ENCODE results near the gene SLC35G6.
A peak's percentile ranks its signal among the peaks of the same experiment; 100 is the strongest.
"Not testable (repeated sequence)": the region's sequence is repeated elsewhere in the genome, so short reads cannot be mapped to it uniquely, and the experiment has no call there.

SLC35G6 gene

GRCh38 chr17:7460850-7461660 is 20.2 kb upstream of the SLC35G6 start:
- DNase-seq (ENCODE audit: low spot score), result no peak

GRCh38 chr17:7462474-7463371 is 18.5 kb upstream of the SLC35G6 start:
- DNase-seq (ENCODE audit: low spot score), result no peak

GRCh38 chr17:7463372-7463846 is 17.8 kb upstream of the SLC35G6 start:
- DNase-seq (ENCODE audit: low spot score), result no peak

- no peak for DNase-seq (ENCODE audit: low spot score)
Observed at GRCh38 chr17:7464081-7464480, 17.2 kb upstream of the SLC35G6 start.

- DNase-seq (ENCODE audit: low spot score), result no peak
Observed at GRCh38 chr17:7465597-7466275, 15.5 kb upstream of the SLC35G6 start.

- no peak for DNase-seq (ENCODE audit: low spot score)
Observed at GRCh38 chr17:7466318-7466638, 15.0 kb upstream of the SLC35G6 start.

- DNase-seq (ENCODE audit: low spot score), result no peak
Observed at GRCh38 chr17:7466639-7467341, 14.5 kb upstream of the SLC35G6 start.

- DNase-seq (ENCODE audit: low spot score), result no peak
Observed at GRCh38 chr17:7467498-7467897, 13.7 kb upstream of the SLC35G6 start.

- no peak for DNase-seq (ENCODE audit: low spot score)
Observed at GRCh38 chr17:7468290-7468689, 13.0 kb upstream of the SLC35G6 start.

- DNase-seq (ENCODE audit: low spot score), result no peak
Observed at GRCh38 chr17:7468804-7469389, 12.3 kb upstream of the SLC35G6 start.

GRCh38 chr17:7469843-7470242 is 11.4 kb upstream of the SLC35G6 start:
- not testable (repeated sequence) for DNase-seq (ENCODE audit: low spot score)

- DNase-seq (ENCODE audit: low spot score), result not testable (repeated sequence)
Observed at GRCh38 chr17:7470457-7470973, 10.7 kb upstream of the SLC35G6 start.

GRCh38 chr17:7471729-7472128 is 9.5 kb upstream of the SLC35G6 start:
- DNase-seq (ENCODE audit: low spot score), result no peak

- not testable (repeated sequence) for DNase-seq (ENCODE audit: low spot score)
Observed at GRCh38 chr17:7474767-7475166, 6.5 kb upstream of the SLC35G6 start.

- no peak for DNase-seq (ENCODE audit: low spot score)
Observed at GRCh38 chr17:7475764-7476422, 5.4 kb upstream of the SLC35G6 start.

GRCh38 chr17:7476494-7476893 is 4.8 kb upstream of the SLC35G6 start:
- no peak for DNase-seq (ENCODE audit: low spot score)

- no peak for DNase-seq (ENCODE audit: low spot score)
Observed at GRCh38 chr17:7476951-7477350, 4.3 kb upstream of the SLC35G6 start.

GRCh38 chr17:7477392-7478275 is 3.6 kb upstream of the SLC35G6 start:
- DNase-seq (ENCODE audit: low spot score), result peak; percentile 46

Measured in SK-N-DZ (cell line).